NCI-H187 (cell line): Measurements from ENCODE around the gene JARID2.

ENCODE experiments used
- DNase-seq, 2 experiments: peaks; one replicate each; lab custom pipeline; 2025; lab: John Stamatoyannopoulos, UW

Gene JARID2

DNA sequence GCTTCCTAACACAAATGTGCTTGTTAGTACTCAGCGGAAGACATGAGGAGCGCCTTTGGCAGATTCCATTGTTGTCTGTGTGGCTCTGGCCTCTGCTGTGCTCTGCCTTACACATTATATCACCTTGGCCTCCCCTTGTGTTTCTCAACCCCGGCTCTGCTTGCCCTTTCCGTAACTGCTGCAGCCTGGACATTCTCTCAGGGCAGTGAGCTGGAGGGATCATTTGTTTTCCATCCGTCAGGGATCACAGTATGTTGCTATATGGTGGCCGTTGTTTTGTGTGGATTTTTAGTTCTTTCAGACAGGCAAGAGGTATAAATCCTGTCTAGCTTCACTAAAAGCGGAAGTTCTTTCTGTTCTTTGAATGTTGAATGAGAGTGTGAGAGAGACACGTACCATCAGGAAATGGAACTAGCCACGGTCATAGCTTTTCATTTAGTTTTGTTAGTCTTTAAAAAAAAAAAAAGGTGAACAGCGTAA is 175.1 kb downstream of the JARID2 start:
- DNase-seq, result no peak

DNA sequence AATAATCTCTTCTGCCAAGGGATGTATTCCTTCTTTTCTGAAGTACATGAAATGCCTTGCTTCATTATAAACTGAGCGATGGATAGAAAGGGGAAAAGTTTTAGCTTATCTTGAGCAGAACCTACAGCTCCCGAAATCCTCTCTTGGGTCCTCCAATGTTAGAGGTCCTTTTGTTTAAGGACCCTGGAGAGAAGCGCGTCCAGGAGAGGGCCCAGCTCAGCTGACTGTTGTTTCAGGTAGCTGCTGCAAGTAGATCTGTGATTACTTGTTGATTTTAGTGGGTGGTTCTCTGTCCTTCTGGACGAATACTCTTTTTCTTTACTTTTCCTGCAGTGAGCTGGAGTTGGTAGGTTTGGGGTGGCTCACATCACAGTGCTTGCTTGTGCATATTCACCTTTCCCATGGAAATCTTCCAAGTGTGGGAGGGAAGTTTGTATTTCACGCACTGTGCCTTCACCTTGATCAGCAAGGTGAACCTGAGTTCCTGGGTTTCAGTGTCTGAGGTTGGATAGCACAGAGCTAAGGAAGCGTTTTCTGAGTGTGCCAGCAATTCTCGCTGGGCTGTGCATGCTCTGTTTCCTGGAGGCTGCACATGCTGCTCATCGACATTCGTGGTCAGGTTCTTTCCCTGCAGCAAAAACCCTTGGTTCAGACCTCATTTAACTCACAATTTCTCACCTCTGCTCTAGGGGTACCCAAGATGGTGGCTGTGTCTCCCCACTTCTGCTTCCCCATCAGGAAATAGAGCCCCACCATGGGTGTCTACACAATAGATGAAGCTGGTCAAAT is 176.3 kb downstream of the JARID2 start:
- DNase-seq, result no peak

DNA sequence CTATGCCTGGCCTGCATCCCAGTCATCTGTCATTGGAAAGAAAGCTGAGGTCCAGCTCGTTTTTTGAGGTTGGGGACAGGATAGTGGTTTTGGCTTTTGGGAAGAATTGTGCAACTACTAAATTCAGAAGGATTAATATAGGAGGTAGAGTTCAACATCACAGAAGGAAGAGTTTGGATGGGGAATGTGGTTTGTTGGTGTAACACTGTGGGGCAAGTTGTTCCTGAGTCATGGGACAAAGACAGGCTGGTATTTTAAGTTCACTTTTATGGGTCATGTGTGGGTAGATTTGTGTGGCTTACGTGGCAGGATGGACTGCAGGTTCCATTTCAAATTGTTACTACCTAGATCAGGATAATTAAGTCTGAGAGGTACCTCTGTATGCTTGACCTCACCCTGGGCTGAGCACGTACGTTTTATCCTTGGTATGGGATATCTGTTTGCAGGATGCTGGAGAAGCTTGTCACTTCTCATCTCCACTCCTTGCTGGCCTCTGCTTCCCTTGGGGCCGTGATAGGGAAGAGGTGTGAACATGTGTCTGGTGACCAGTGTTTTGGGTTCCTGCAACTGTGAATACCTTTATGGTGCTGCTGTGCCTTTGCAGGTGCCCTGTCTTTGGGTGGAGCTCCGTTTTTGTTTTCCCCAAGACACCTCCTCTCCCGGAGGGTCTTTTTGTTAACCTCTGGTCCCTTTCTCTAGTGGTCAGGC is 177.6 kb downstream of the JARID2 start:
- DNase-seq, result no peak

- no peak for DNase-seq
Measured at GRCh38 chr6:15425947-15426346, 180.1 kb downstream of the JARID2 start.

DNA sequence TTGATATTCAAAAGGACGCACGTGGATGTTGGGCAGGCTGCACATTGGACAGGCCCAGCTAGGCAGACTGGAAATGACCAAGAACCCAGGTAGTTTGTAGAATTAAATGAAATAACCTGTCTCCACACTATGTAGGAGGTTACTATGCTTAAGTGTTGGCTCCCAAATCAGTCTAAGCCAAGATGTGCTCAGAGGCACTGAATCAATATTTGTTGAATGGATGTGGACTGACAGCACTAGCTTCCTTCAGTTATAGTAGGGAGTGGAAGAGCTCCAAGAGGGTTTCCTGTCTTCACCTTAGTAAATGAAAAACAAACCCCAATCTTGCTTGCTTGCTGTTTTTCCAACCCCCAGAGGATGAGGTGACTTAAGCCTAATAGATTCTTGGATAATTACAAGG is 180.5 kb downstream of the JARID2 start:
- no peak for DNase-seq

DNA sequence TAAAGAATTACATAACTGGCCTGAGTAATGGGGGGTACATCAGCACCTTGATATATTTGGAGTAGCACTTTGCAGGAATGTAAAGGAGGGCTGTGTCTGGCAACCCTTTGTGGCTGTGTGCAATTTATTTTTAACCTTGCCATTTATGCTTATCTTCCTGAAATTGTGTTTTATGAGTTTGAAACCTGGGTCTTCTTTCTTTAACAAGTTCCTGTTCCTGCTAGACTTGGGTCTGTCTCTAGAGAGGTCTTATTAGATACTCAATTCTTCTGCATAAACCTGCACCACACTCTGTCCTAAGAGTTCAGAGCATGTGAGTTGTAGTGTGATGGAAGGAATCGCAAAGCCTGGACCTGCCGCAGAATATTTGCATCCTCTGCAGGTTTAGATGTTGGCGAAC is 181.0 kb downstream of the JARID2 start:
- no peak for DNase-seq

DNA sequence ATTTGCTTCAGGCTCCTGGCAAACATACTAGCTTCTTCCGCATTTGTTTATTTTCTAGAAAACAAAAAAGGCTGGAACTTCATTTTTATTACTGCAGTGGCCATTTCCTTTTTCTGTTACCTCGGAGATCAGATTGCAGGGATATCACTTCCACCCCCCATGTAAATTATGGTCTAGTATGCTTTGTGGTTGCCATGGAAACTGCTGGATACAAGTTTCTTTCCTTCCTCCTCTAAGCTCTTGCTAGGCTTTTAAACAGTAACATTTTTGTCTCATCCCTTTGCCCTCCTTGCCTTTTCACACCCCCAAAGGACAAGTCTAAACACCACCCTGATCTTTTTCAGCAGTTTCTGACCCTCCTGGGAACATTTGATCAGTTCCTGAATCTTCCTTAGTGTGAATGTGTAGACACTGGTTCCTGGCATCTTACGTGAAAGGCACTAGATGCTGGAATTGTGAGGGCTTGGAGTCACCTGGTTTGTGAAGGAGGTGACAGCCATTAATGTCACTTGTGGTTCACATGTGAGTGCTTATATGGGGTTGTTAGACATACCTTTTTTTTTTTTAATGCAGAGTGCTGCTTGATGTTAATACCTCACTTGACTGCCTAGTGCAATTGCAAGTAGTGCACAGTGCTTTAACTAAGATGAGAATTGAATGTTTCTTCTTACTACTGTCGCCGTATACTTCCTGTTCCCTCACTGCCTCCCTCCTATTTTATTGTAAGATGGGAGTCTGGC is 181.6 kb downstream of the JARID2 start:
- DNase-seq, result peak; percentile 14 to 19

GRCh38 chr6:15429141-15430110 is 183.6 kb downstream of the JARID2 start:
- no peak for DNase-seq

- no peak for DNase-seq
Measured at GRCh38 chr6:15430186-15430585, 184.3 kb downstream of the JARID2 start.

- DNase-seq, result no peak
Measured at GRCh38 chr6:15430931-15431405, 185.1 kb downstream of the JARID2 start.

GRCh38 chr6:15431762-15432483 is 186.1 kb downstream of the JARID2 start:
- DNase-seq, result no peak

GRCh38 chr6:15433511-15433861 is 187.6 kb downstream of the JARID2 start:
- DNase-seq, result no peak

- DNase-seq, result no peak
Measured at GRCh38 chr6:15434263-15434662, 188.4 kb downstream of the JARID2 start.

GRCh38 chr6:15434823-15435380 is 189.0 kb downstream of the JARID2 start:
- no peak for DNase-seq

- no peak for DNase-seq
Measured at GRCh38 chr6:15435468-15435867, 189.6 kb downstream of the JARID2 start.

GRCh38 chr6:15436451-15436850 is 190.6 kb downstream of the JARID2 start:
- no peak for DNase-seq

- no peak for DNase-seq
Measured at GRCh38 chr6:15437090-15437635, 191.3 kb downstream of the JARID2 start.

- no peak for DNase-seq
Measured at GRCh38 chr6:15439410-15440025, 193.6 kb downstream of the JARID2 start.

DNA sequence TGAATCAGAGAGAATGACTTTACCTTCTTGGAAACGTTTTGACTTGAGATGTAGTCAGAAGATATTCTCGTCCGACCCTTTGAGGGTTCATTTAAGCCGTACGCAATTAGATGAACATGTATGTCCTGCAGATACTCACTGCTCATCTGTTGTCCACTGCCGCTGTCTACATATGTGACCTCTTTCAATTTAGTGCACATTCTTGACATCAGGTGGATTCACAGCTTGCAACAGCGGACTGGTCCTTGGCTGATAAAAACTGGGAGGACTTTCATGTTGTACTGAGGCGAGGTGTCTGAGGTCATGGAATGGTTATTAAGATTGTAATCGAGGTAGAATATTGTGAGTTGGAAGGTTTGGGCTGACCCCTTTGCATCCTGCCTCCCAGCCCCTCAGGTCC is 194.2 kb downstream of the JARID2 start:
- no peak for DNase-seq
